Gastroesophageal sphincter (tissue), 3 donors: Measurements from ENCODE around the gene LIN28B.

Source experiments
- CTCF ChIP-seq, 4 experiments: fragments of 200-600 bp in 2 of 4; fragments of 450-650 bp in 2 of 4; sonication (generic) in 1 of 4; IDR thresholded peaks; one replicate each; pipeline ENCODE4 v1.5.1; 2017 to 2019; ENCODE audit warnings: antibody characterized with exemption in 4 of 4, mild to moderate bottlenecking in 2 of 4, moderate library complexity in 2 of 4
- POLR2A ChIP-seq, 2 donors: fragments of 450-650 bp; IDR thresholded peaks; one replicate each; pipeline ENCODE4 v1.6.1; 2017; ENCODE audit warnings: antibody characterized with exemption in 2 of 2, mild to moderate bottlenecking in 2 of 2, moderate library complexity in 1 of 2

GRCh38 chr6:104951677-104952076 is 5.2 kb upstream of the LIN28B start:
- TF ChIP-seq POLR2A (IDR thresholded peaks at IDR 0.05) (no peak), CTCF (IDR thresholded peaks at IDR 0.05) (no peak)
